ENCODE results near the gene FGFBP1.

Gene FGFBP1

DNA sequence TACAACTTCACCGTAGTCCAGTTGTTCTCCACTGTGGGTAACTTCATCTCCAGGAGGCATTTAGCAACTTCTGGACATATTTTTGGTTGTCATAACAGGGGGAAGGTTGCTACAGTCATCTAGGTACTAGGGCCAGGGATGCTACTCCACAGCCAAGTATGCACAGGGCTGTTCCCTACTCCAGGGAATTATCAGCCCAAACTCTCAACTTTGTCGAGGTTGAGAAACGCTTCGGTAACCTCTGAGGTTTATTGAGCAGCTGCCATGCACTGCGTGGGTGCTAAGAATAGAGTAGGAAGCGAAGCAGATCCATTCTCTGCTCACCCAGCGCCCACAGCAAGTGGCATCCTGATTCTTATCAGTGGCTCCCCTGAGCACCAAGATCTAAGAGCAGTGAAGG lies 8.2 kb downstream of the FGFBP1 start (continued):
- TF ChIP-seq ZNF76 (tag by site-specific recombination; IDR thresholded peaks at IDR 0.05; ENCODE audit: borderline replicate concordance, low read depth), result no peak

GRCh38 chr4:15929540-15929939 lies 9.0 kb downstream of the FGFBP1 start:
- Histone ChIP-seq H3K9me3 (ENCODE audit: control insufficient read depth, insufficient read depth, low read depth, low read length) (no peaks in the 10 kb centered on the region), H3K4me3 (ENCODE audit: low read depth, low read length) (no peak overlapping the region), H3K4me1 (ENCODE audit: control insufficient read depth, insufficient read depth, low read length) (no peaks in the 10 kb centered on the region), H3K36me3 (ENCODE audit: control insufficient read depth in 2 of 2, insufficient read depth in 1 of 2, low read length in 2 of 2) (no peaks in the 10 kb centered on the region), H3K27ac (ENCODE audit: extremely low read depth, low read depth, low read length) (no peak overlapping the region)
- TF ChIP-seq ZNF701 (tag by site-specific recombination; IDR thresholded peaks at IDR 0.05) (no peak), ZNF670 (tag by site-specific recombination; IDR thresholded peaks at IDR 0.05; ENCODE audit: low read depth) (no peak), FEZF1 (tag by site-specific recombination; IDR thresholded peaks at IDR 0.05) (no peak), ZNF221 (tag by site-specific recombination; IDR thresholded peaks at IDR 0.05; ENCODE audit: borderline replicate concordance) (no peak)
- ChIA-PET CTCF (interaction anchor here (0.6 to 1.2 kb wide), 2 partner anchors 46 to 47 kb away, joined by 3 to 4 read pairs; no protein-coding TSS in a partner anchor), POLR2A (no interaction called here)

- H3K4me3 ChIP-seq (ENCODE audit: low read depth, low read length), result no peak overlapping the region
- H3K27ac ChIP-seq (ENCODE audit: extremely low read depth, low read depth, low read length), result no peak overlapping the region
- no peaks in the 10 kb centered on the region for H3K9me3 ChIP-seq (ENCODE audit: control insufficient read depth, insufficient read depth, low read depth, low read length)
- ChIA-PET CTCF (interaction anchor here (1.2 kb wide), 1 partner anchor 46 kb away, joined by 4 read pairs; no protein-coding TSS in a partner anchor), POLR2A (no interaction called here)
- H3K36me3 ChIP-seq (ENCODE audit: control insufficient read depth in 2 of 2, insufficient read depth in 1 of 2, low read length in 2 of 2), result no peaks in the 10 kb centered on the region
- H3K4me1 ChIP-seq (ENCODE audit: control insufficient read depth, insufficient read depth, low read length), result no peaks in the 10 kb centered on the region
- no peak for TF ChIP-seq ZNF677 (tag by site-specific recombination; IDR thresholded peaks at IDR 0.05)
- TF ChIP-seq YY2 (tag by site-specific recombination; IDR thresholded peaks at IDR 0.05), result no peak
- no peak for TF ChIP-seq KLF16 (tag by site-specific recombination; IDR thresholded peaks at IDR 0.05)
- TF ChIP-seq ZNF843 (tag by site-specific recombination; IDR thresholded peaks at IDR 0.05), result no peak
- TF ChIP-seq REPIN1 (tag by site-specific recombination; IDR thresholded peaks at IDR 0.05; ENCODE audit: low read depth), result no peak
- TF ChIP-seq ZNF223 (tag by site-specific recombination; IDR thresholded peaks at IDR 0.05), result no peak
- no peak for TF ChIP-seq PRDM4 (tag by site-specific recombination; IDR thresholded peaks at IDR 0.05)
- TF ChIP-seq GLIS1 (tag by site-specific recombination; IDR thresholded peaks at IDR 0.05), result no peak
- TF ChIP-seq ZNF350 (tag by site-specific recombination; IDR thresholded peaks at IDR 0.05), result no peak
- TF ChIP-seq ZNF140 (tag by site-specific recombination; IDR thresholded peaks at IDR 0.05), result no peak
- no peak for TF ChIP-seq PRDM1 (tag by site-specific recombination; IDR thresholded peaks at IDR 0.05)
- no peak for TF ChIP-seq ZNF530 (tag by site-specific recombination; IDR thresholded peaks at IDR 0.05; ENCODE audit: low read depth)
- no peak for TF ChIP-seq ZNF221 (tag by site-specific recombination; IDR thresholded peaks at IDR 0.05; ENCODE audit: borderline replicate concordance)
- TF ChIP-seq ZNF580 (tag by site-specific recombination; IDR thresholded peaks at IDR 0.05), result no peak
Measured at GRCh38 chr4:15928883-15929282, 9.7 kb downstream of the FGFBP1 start.

- no peak overlapping the region for H3K4me3 ChIP-seq (ENCODE audit: low read depth, low read length)
- H3K27ac ChIP-seq (ENCODE audit: extremely low read depth, low read depth, low read length), result no peak overlapping the region
- POLR2A ChIA-PET, result no interaction called here
- H3K4me1 ChIP-seq (ENCODE audit: control insufficient read depth, insufficient read depth, low read length), result no peaks in the 10 kb centered on the region
- CTCF ChIA-PET, result interaction anchor here (0.9 kb wide), 1 partner anchor 30 kb away, joined by 3 read pairs; no protein-coding TSS in a partner anchor
- H3K36me3 ChIP-seq (ENCODE audit: control insufficient read depth in 2 of 2, insufficient read depth in 1 of 2, low read length in 2 of 2), result no peaks in the 10 kb centered on the region
- H3K9me3 ChIP-seq (ENCODE audit: control insufficient read depth, insufficient read depth, low read depth, low read length), result no peaks in the 10 kb centered on the region
- TF ChIP-seq BCL11B (tag by site-specific recombination; IDR thresholded peaks at IDR 0.05; ENCODE audit: low read depth) (no peak), ZNF521 (tag by site-specific recombination; IDR thresholded peaks at IDR 0.05) (no peak), ZNF626 (tag by site-specific recombination; IDR thresholded peaks at IDR 0.05) (no peak), ZNF16 (tag by site-specific recombination; IDR thresholded peaks at IDR 0.05; ENCODE audit: low read depth) (no peak), ZNF510 (tag by site-specific recombination; IDR thresholded peaks at IDR 0.05; ENCODE audit: insufficient replicate concordance) (no peak), PBX3 (CRISPR knock-in tag; IDR thresholded peaks at IDR 0.05) (no peak), PRDM6 (tag by site-specific recombination; IDR thresholded peaks at IDR 0.05) (no peak)
Measured at GRCh38 chr4:15926486-15926885, 12.1 kb downstream of the FGFBP1 start.

Data from HEK293 (cell line).